Astrocyte of the cerebellum (primary cell): ENCODE measurements around the gene HDAC4.

Source experiments
- DNase-seq: peaks from one replicate; pipeline ENCODE4 v3.0.0-alpha.2; 2011; ENCODE audit warnings: low read depth
- H3K4me3 ChIP-seq: 2 replicates; pipeline ENCODE4 v1.5.1; 2011; ENCODE audit warnings: mild to moderate bottlenecking, low read depth, low read length, moderate library complexity
- CTCF ChIP-seq: IDR thresholded peaks from 2 replicates; pipeline ENCODE4 v1.5.1; 2012; ENCODE audit warnings: low read length, low read depth, moderate library complexity, mild to moderate bottlenecking; ENCODE audit errors: missing control alignments
- in situ Hi-C: cut with HindIII; loops from 2 replicates; pipeline ENCODE4 v1.10.0; 2017; ENCODE audit warnings: low sequenced_read_pairs

The HDAC4 gene

GRCh38 chr2:239231231-239232194, 169.3 kb downstream of the HDAC4 start:
- DNase-seq: no peak
- TF ChIP-seq CTCF: no peak
- no peak overlapping the region for H3K4me3 ChIP-seq
- in situ Hi-C loops: no loop called here

- H3K4me3 ChIP-seq: no peak overlapping the region
- TF ChIP-seq CTCF: no peak
- no peak for DNase-seq
- in situ Hi-C loops: no loop called here
These were observed 170.3 kb downstream of the HDAC4 start for GRCh38 chr2:239230318-239231052.

- no peak overlapping the region for H3K4me3 ChIP-seq
- TF ChIP-seq CTCF: no peak
- in situ Hi-C loops: no loop called here
- DNase-seq: no peak
These were observed 171.1 kb downstream of the HDAC4 start for GRCh38 chr2:239229545-239230279.

- in situ Hi-C loops: no loop called here
- DNase-seq: no peak
- no peak overlapping the region for H3K4me3 ChIP-seq
- no peak for TF ChIP-seq CTCF
These were observed 173.0 kb downstream of the HDAC4 start for GRCh38 chr2:239227661-239228371.

- H3K4me3 ChIP-seq: no peak overlapping the region
- DNase-seq: no peak
- in situ Hi-C loops: no loop called here
- TF ChIP-seq CTCF: no peak
These were observed 173.9 kb downstream of the HDAC4 start for GRCh38 chr2:239226677-239227581.
